Left renal cortex interstitium (tissue), 4 donors: ENCODE results near the gene CIAO1. TPM values are rescaled to one million over a fixed set of nuclear protein-coding genes. Genes with fewer than 3 reads are reported as not detected.
A peak's percentile ranks its signal among the peaks of the same experiment; 100 is the strongest.
"Not testable (repeated sequence)": the region's sequence is repeated elsewhere in the genome, so short reads cannot be mapped to it uniquely, and the experiment has no call there.

Source experiments
- DNase-seq, 4 donors: peaks; one replicate each; pipeline ENCODE4 v3.0.0-alpha.2; 2013; ENCODE audit warnings: low read depth in 4 of 4, low spot score in 2 of 4, missing footprints in 1 of 4
- polyA plus RNA-seq, 4 donors: library from polyadenylated mRNA; unstranded; fragments of 120-200 nt; gene quantifications; one replicate each; pipeline ENCODE4 v1.2.1, GENCODE V29; 2013; ENCODE audit not compliant: insufficient read length in 4 of 4

CIAO1 gene
- polyA plus RNA-seq, 4 donors, result 61.5 to 82.0 (median 72.3) TPM

DNA sequence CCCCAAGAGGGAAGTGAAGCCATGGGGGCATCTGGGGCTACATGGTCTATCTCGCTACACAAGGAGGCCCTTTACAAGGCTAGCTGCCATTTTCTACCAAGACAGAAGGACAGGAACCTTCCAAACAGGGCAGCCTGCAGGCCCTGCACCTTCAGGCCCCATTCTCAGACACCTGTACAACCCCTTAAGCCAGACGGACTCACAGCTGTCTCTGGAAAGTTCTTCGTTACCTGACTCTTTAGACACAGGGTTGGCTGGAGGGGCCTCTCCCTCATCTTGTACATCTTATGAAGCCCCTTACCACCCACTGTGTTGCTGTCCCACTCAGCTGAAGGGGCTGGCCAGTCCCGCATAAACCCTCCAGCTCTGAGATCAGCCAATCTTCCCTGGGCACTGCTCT lies 17.4 kb upstream of the CIAO1 start:
- DNase-seq, result no peak

DNA sequence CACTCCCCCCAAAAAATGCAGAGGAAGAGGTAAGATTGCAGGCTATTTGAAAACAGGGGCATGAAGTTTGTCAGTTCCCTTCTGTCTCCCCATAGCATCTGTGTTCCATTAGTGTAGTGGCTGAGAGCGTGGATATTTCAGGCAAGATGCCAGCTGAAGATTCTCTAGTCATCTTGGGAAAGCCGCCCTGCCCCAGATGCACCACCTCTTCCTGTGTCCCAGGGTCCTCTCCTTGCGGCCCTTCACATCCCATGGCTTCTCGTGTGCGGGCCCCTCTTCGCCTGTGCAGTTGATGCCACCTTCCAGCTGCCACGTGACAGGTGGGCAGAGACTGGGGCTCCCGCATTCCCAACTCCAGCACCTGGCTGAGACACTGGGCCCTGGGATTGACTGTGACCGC lies 16.4 kb upstream of the CIAO1 start:
- no peak for DNase-seq

DNA sequence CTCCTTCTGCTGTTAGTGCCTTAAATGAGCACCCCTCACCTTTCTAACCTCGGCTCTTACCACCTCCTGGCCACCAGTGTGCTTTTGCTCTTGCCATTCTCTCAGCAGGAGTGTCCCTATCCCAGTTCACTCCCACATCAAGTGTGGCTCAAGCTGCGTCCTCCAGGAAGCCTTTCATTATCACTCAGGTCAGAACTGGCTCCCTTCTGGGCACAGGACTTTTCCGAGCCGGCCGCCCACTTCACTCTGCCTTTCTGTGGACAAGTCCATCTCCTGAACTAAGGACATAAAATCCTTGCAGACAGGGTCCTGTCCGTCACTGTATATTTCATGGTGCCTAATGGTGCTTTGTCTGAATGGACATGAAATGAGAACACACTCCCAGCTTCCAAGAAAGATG lies 15.8 kb upstream of the CIAO1 start:
- no peak for DNase-seq

DNA sequence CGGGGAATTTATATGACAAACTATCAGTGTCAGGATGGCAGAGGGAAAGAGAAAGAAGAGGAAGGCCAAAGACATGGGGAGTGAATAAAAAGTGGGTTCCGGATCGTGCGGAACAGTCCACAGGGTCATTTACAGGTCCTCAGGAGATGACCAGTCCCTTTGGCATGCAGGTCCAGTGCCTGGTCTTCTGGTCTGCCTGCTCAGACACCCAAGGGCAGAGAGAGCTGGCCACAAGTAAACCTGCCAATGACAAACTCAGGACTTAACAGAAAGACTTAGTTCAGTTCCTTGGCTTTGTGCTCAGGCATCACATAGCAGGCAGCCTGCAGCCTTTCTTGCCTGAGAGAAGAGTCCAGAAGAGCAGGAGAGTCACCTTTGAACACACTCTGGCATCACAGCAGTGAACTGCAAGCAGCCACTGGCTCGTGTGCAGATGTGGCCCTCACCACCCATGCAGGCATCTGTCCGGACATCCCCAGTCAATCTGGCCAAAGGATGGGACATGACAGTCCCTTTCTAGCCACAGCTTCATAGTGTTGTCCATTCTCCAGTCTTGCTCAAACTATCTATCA lies 14.2 kb upstream of the CIAO1 start:
- DNase-seq, result peak in 1 of 4 donors; percentile 75

DNA sequence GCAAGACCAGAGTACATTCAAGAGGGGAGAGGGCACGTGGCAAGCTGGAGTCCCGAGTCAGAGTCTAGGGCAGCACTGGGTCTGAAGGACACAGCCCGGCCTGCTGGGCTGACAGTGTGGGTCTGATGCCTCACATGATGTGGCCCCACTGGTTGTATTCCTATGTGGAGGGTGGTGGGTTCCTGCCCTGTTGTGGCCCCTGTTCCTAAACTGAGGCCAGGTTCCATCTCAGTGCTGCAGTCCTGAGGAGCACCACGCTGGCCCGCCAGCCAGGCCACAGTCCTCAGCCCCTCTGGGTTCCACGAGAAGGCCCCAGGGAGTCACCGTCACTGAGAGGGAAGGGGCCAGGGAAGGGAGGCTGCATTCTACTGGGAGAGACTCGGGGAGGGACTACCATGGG lies 13.5 kb upstream of the CIAO1 start:
- no peak for DNase-seq

DNA sequence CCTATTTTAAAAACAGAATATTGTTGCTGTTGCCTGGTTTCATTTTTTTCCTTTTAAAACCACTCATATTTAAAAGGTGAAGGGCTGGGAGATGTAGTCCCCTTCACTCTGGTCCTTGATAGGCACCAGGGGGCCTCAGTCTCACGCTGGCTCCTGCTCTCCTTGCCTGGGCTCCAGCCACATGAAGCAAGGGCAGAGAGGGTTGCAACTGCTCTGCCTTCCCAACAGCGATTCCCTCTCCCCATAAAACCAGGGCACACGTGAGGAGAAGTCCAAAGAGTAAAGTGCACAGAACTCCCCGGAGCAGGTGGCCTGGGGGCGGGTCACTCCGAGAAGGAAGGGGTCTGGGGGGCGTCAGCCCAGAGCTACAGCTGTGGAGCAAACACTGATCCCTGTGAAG lies 13.0 kb upstream of the CIAO1 start:
- DNase-seq, result no peak

DNA sequence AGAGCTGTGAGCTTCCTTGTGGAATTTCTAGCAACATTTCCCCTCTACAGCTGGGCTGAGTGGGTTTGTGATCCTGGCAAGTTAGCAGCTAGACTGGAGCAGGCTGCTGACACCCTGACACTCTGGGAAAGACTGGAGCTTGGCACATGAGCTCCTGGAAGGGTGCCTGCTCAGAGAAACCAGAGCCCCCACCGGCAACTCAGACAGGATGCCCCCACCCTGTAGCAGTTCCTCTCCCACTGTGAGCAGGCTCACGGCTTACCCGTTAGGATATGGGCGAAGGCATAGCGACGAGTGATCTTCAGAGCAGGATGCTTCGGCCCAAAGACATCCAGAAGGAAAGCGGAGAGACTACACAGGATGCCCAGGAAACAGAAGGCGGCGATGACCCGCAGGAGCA lies 11.5 kb upstream of the CIAO1 start:
- DNase-seq, result no peak

DNA sequence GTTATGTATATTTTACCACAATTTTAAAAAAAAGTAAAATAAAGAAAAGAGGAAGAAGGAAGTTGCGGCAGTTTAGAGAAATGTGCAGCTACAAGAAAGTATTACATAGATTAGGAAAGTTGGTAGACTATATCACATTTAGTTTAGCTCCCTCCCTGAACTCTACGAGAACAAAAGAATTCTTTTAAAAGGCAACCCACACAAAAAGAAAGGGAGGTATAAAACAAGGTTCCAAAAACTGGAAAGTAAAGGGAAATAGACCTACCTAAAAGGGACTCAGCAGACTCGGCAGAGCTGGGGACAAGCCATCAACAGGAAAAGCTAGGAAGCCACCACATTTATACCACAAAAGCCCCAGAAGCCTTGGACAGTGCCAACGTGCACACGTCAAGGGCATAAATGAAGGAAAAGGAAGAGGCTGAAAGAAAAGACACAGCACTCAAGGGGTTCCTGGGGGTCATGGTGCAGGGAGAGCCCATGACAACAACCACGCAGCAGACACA lies 9.4 kb upstream of the CIAO1 start:
- no peak for DNase-seq

DNA sequence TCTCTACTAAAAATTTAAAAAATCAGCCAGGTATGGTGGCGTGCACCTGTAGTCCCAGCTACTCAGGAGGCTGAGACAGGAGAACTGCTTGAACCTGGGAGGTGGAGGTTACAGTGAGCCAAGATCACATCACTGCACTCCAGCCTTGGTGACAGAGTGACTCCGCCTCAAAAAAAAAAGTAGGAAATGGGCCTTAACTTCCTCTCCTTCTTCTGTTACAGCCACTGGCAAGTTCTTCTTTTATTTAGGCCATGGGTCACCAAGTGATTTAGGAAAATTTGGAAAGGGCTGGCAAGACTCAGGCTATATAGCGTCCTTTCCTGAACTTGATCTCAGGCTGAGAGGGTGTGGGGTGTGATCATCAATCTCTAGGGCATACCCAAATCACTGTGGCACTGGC lies 8.3 kb upstream of the CIAO1 start:
- not testable (repeated sequence) for DNase-seq

DNA sequence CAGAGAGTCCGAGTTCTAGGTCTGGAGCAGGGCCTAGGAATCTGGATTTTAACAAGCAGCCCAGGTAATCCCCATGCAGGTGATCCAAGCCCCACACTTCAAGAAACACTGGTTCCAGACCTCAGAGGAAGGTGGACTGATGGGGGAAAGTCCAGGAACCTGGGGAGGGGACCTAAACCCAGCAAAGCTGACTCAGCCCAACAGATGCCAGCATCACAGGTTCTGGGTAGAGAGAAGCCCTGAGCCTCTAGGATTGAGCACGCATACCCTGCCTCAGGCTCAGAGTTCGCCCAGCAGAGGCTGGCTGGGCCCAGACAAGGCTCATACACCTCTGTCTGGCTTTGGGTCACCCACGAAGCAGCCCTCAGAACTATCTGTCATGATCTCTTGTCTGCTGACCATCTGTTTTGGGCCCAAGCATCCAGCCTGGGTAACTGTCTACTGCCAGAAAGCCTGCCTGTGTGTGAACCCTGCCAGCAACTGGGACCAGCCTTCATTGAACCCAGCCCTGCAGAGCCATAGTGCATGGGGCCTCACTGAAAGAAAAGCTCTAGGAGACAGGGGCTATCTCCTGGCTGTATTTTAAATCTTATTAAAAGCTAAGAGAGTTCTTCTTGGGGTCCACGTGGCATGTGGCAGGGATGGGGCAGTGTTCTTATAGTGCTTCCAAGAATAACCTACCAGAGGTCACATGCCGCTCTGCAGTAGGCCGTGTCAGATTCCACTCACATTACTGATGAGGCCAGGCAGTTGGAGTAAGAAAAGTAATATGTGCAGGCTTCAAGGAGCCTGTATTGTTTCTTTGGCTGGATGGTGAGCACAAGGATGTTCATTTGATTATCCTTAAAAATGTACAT lies 7.6 kb upstream of the CIAO1 start:
- no peak for DNase-seq

DNA sequence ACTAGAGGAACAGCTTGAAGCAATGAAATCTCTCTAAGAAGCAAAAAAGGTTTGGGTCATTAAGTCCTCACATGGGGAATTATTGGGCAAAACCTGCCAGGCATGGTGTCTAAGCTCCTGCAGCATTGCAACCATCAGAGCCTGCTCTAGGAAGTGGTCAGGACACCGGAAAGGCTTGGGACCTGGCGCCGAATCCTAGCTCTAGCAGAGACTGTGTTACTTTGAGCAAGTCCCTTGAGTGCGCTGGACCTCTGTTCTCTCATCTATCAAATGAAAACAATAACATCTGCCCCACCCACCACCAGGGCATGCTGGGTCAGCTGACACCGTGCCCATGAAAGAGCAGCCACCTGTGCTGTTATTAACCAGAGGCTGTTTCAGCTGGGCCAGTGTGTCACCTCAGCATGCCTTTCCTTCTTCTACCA lies 6.5 kb upstream of the CIAO1 start:
- DNase-seq, result no peak

DNA sequence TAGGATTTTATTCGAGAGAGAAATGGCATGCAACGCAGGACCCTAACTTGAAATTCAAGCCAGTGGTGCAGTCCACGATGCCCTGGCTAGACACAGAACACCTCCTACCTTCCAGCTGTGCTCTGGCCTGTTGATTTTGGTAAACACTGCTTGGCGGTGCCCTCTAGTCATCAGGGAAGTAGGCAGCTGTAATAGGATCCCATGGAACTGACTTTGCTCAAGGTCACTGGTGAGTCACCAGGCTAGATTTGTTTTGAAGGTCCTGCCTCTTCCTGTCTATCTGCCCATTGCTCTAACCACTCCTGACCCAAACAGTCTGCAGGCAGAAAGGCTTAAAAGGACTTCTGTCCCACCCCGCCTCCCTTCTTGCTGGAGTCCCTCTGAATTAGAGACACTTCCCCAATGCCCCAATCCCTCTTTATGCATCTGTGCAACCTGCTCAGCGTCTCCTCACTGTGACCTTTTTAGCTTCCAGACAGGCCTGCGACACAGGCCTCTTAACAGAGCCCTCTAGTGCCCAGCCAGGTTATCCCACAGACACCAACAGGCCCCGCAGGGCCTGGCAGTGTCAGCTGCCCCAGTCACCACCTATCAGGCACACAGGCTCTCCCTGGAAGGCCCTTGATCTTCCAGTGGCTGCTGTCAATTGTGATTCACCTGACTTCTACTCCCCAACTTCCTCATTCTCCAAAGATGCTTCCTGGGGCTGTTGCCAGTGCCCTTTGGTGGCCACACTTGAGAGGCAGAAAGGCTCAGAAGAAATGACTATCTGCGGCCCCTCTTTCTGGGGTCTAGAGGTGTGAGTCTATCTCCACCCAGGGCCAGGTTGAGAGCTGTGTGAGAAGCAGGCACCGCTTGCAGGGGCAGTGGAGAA lies 5.4 kb upstream of the CIAO1 start:
- DNase-seq, result no peak

DNA sequence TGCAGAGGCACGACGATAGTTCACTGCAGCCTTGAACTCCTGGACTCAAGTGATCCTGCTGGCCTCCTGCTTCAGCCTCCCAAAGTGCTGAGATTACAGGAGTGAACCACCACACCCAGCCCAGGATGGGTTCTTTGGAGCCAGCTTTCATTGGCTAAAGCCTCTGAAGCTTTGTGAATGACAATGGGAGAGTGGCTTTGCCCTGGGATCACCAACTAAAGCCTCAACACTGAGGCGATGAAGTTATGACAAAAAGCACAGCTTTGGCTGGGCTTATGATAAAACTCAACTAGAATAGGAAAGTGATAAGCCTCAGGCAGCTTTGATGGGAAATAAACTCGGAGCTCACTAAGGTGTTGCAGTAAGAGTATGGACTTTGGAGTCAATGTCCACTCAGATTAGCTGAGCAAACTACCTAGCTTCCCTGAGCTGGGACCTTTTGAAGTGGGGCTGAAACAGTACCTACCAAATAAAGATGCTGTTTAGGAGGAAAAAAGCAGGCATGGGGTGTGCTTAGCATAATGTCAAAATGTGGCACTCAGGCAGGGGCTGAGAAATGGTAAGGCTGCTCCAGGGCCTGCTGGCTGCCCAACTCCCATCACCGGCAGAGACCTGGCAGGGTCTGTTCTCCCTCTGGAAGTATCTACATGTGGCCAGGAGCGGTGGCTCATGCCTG lies 4.6 kb upstream of the CIAO1 start:
- no peak for DNase-seq

DNA sequence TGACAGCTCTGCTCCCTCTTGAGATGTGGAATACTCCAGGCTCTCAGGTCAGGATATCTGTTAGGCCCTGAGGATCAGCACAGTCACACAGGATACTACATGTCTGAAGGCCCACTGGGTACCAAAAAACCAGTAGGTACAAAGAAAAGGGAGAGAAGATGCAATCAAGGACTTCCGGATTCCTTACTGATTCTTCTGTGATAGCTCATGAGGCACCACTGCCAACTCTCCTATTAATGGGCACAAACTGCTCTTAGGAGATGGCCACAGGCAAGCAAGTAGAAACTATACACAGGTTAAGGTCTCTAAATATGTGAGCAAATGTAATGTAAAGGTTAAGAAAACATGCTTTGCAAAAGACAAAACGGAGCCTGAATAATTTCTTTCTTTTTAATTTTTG lies 3.7 kb upstream of the CIAO1 start:
- DNase-seq, result no peak

DNA sequence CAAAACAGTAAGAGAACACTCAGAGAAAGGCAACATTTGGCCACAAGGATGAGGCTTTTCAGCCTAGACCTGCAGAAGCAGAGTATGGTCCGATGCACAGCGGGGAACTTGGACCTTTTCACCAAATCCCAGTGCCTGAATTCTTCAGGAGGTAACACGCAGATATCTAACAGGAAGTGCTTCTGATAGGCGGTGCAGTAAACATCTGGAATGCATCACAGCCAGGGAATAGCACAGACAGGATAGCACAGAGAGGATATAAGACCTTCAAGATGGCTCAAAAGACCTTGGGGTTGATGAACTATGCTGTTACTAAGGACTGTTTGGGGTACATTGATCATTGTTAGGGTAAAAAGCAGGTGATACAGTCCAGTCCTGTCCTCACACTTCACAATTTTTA lies 1.9 kb upstream of the CIAO1 start:
- DNase-seq, result no peak

DNA sequence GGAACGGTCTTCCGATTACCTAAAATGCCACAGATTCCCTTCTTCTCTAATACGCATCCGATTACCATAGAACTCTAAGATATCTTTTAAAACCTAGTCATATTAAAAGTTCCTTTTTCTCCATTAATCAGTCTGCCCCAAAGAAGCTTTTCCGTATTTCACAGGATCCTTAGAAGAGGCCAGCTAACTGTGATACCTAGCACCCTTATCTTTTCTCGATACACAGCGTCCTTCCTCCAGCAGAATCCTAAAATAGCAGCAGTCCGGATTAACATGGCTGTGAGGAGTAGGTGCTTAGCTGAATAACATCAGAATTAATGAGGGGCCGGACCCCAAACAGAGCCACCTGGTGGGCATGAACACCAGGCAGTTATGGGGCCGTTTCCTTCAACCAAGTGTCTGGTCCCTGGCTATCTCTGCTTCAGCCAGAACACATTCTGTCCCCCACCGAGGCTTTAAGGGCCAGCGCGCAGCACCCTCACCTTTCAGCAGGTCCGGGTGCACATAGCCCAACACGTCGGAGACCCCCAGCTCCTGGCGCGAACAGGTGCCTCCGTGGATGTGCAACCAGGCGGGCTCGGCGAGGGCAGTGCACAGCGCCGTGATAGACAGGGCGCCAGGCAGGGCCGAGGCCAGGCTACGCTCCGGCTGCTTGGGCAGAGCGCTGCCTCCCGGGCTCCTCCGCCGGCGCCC lies 1.2 kb upstream of the CIAO1 start:
- no peak for DNase-seq

DNA sequence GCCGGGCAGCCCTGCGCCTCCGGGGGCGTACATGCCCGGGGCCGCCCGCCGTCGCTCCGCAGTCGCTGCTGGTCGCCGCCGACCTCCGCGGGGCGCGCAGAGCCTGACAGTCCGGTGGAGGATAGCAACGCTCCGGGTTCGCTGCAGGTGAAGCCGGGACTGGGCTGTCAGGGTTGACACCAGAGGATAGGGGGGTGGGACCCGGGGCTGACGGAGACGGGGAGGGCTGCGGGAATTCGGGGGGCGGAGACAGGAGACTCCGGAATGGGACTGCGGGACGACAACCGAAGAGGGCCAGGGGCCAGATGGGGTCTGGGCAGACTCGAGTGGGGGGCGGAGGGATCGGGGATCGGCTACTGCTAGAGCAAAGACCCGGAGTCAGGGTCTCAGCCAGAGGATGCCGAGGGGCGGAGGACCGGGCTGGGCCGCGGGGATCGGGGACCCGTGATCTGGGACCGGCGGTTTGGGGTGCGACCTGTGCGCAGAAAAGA lies 631 bp upstream of the CIAO1 start:
- DNase-seq, result no peak

DNA sequence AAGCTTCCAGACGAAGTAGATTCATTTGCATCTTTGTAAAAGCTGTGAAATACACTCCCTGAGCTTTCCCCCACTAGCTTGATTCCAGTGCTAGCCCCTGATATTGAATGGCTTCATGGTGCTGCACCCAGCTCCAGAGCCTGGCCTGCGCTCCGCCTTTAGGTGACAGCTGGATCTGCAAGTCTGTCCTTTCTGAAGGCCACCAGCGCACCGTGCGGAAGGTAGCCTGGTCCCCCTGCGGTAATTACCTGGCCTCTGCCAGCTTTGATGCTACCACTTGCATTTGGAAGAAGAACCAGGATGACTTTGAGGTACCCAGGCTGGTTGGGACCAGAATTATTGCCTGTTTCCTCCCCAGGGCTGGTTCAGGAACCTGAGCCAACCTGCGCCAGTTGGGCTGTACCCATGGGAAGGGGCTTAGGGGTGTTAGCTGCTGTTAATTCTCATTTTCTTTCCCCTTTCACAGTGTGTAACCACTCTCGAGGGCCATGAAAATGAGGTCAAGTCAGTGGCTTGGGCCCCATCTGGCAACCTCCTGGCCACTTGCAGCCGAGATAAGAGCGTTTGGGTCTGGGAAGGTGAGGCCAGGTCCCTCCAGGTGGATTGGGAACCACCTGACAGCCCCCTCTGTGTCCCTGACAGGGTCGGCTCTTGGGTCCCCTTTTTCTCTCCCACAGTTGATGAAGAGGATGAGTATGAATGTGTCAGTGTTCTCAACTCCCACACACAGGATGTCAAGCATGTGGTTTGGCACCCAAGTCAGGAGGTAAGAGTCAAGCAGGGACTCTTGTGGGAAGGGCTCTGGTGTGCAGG lies 1.3 kb downstream of the CIAO1 start:
- no peak for DNase-seq

DNA sequence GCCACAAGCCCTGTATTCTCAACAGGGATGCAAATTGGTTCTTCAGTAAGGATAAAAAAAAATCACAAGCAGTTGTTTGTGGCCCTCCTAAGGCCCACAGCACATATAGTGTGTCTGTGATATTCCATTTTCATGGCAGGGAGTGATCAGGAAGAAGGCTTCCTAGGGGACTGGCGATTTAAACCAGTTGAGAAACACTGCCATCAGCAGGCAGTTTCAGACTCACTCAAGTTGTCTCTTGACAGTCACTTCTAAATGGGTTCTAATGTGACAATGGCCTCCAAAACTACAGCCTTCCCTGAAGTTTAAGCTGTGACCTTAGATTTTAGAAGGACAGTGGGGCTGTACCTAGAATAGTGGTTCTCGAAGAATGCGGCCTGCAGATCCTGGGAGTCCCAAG lies 6.0 kb downstream of the CIAO1 start:
- DNase-seq, result no peak
